GM12874 (cell line): Measurements from ENCODE around the gene ANKRD60.

ENCODE experiments used
- CTCF ChIP-seq: IDR thresholded peaks from 2 replicates; pipeline ENCODE4 v1.5.1; 2011; ENCODE audit warnings: low read depth, mild to moderate bottlenecking, control low read depth, low read length, moderate library complexity; ENCODE audit not compliant: insufficient read depth

ANKRD60 gene

GRCh38 chr20:58227391-58228102 lies 906 bp downstream of the ANKRD60 start:
- TF ChIP-seq CTCF: no peak

DNA sequence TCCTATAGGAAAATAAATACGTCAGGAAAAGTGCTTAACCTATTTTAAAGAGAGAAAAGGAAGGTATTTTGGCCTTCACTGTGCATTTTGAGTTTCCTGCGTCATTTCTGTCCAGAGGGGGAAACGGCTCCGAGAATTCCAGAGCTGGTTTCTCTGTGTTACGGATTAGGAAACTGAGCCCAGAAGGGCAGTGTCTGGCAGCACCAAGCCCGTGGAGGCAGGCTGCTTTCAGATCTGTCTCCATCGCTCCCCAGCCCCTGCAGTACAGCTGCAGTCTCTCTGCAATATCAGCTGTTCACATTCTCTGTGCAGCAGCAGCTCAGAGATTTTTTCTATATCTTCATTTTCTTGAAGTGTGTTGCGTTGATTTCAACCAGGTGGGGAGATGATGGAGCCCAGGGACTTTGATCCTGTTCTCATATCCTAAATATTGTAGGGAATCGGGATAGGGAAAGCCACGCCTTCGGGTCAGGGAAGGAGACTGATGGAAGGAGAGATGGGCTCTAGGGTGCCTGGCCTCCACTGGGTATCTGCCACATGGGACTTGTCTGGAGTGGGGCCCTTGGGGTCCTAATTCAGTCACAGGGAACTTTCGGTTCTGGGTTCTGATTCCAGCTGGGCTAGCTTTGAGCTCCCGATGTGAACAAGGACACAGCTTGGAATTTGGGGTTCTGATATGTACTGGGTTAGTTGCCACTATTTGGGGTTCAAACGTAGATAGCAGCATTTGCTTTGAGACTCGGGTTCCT lies 2.8 kb downstream of the ANKRD60 start:
- TF ChIP-seq CTCF: no peak

DNA sequence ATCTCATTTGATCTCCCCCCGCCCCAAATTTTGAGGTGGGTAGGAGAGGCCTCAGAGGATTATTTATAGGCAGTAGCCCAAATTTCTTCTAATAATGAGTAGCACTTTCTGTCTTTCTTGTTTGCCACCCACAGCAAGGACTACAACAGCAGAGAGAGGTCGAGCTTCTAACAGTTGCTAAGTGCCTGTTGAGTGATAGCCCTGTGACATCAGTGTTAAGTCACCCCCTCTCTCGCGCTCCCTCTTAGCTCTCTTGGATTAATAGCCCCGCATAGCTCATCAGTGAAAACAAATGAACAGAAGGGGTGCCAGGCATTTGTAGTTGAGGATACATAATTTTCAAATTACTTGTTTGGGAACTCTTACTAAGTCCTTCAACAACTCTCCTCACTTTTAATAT lies 3.5 kb downstream of the ANKRD60 start:
- no peak for TF ChIP-seq CTCF

GRCh38 chr20:58224097-58224496 lies 4.4 kb downstream of the ANKRD60 start:
- TF ChIP-seq CTCF: no peak

DNA sequence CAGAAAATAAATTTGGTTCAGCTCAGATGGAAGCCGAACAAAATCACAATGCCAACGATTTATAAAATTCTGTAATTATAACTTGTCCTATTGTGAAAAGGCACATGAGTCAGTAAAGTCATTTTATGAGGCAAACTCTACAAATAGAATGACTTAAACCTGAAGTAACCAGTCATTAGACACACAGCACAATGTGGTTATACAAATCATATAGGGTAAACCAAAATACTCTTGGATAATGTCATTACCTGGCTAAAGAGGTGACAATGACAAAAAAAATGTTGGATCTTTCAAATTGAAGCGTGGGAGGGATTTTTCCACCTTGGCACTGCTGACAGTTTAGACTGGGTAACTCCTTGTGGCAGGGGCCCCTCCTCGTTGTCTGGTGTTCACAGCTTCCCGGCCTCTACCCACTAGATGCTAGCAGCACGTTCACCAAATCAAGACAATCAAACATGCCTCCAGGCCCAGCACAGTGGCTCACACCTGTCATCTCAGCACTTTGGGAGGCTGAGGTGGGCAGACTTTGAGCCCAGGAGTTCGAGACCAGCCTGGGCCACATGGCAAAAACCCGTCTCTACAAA lies 5.0 kb downstream of the ANKRD60 start:
- TF ChIP-seq CTCF: no peak

- TF ChIP-seq CTCF: no peak
These were observed 6.0 kb downstream of the ANKRD60 start for GRCh38 chr20:58222446-58222845.

DNA sequence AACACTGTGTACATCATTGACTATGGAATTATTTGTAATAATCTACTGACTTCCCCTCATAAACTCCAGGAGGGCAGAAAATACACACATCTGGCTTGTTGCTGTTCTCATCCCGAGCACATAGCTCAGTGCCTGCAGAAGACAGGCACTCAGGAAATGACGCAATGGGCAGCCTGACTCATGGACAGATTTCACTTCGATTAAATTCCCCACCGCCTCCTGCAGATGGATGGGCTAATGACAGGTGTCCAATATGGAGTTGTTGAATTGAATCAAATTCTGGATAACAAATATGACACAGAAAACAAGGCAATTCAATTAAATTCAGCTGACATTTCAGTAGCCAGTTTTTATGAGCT lies 9.1 kb downstream of the ANKRD60 start:
- TF ChIP-seq CTCF: no peak
